SK-MEL-5 (cell line): ENCODE results near the gene PHYKPL. TPM values are rescaled to one million over a fixed set of nuclear protein-coding genes. Genes with fewer than 3 reads are reported as not detected.
"Not testable (repeated sequence)": the region's sequence is repeated elsewhere in the genome, so short reads cannot be mapped to it uniquely, and the experiment has no call there.

Source experiments
- DNase-seq: peaks from one replicate; pipeline ENCODE4 v3.0.0-alpha.2; 2016; ENCODE audit warnings: low read depth, low spot score
- in situ Hi-C: cut with HindIII; loops from 2 replicates; pipeline ENCODE4 v1.10.0; 2016; ENCODE audit warnings: low sequenced_read_pairs, high pct_unique_total_duplicates, low pct_unique_long_range_greater_than_20kb
- total RNA-seq: library from RNA; depleted of rRNA; stranded (reverse); fragments of >200 nt; shearing (Covaris generic); gene quantifications from 2 replicates; pipeline ENCODE4 v1.2.3, GENCODE V29; 2014

Gene PHYKPL
- total RNA-seq, 1 experiment from 2014 or later, result 7.7 TPM

- DNase-seq, result no peak
- in situ Hi-C loops, result no loop called here
These were observed 35.3 kb upstream of the PHYKPL start for GRCh38 chr5:178267876-178268275.

GRCh38 chr5:178267245-178267644 is 34.6 kb upstream of the PHYKPL start:
- DNase-seq, result no peak
- in situ Hi-C loops, result no loop called here

- in situ Hi-C loops, result no loop called here
These were observed 34.0 kb upstream of the PHYKPL start for GRCh38 chr5:178266581-178266980.

GRCh38 chr5:178265746-178266145 is 33.1 kb upstream of the PHYKPL start:
- in situ Hi-C loops, result no loop called here
- DNase-seq, result no peak

More at GRCh38 chr5:178266581-178266980, 34.0 kb upstream of the PHYKPL start:
- DNase-seq, result no peak

- no peak for DNase-seq
- in situ Hi-C loops, result no loop called here
These were observed 31.4 kb upstream of the PHYKPL start for GRCh38 chr5:178264044-178264443.

DNA sequence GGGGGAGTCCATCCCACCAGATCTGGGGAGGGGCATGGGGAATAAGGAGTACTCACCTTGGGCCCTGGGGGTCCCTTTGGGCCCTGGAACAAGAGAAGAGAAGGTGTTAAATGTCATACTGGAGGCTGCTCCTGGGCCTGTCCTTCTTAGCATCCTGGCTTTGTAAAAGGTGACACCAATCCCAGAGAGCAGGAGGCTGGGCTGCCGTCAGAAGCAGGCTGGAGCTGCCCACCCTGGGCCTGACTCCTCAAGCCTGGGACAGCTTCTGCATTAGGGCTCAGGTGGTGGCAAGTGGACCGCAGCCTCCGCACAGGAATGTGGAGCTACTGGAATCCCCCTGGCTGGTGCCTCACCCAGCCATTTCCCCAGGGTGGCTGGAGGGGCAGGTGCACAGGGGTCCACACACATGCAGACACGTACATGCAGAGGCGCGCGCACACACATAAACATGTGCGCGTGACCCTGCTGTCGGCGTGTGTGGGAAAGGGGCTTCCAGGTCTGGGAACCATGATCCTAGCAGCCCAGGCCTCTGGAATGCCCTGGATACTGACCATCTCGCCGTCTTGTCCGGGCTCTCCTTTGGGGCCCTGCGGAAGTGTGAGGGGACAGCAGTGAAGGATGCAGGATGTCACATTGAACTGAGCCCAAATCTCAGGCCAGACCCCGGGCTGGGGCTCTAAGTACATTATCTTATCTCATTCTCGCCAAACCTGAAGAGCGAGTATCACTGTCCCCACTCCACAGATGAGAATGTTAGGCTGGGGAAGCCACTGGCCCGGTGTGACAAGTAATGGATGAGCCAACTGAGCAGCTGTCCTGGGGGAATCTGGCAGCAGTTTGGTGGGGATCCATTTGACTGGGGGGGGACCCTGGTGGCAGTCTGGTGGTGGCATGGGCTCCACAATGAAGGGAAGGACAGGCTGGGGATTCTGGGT is 29.3 kb upstream of the PHYKPL start:
- DNase-seq, result no peak
- in situ Hi-C loops, result no loop called here

DNA sequence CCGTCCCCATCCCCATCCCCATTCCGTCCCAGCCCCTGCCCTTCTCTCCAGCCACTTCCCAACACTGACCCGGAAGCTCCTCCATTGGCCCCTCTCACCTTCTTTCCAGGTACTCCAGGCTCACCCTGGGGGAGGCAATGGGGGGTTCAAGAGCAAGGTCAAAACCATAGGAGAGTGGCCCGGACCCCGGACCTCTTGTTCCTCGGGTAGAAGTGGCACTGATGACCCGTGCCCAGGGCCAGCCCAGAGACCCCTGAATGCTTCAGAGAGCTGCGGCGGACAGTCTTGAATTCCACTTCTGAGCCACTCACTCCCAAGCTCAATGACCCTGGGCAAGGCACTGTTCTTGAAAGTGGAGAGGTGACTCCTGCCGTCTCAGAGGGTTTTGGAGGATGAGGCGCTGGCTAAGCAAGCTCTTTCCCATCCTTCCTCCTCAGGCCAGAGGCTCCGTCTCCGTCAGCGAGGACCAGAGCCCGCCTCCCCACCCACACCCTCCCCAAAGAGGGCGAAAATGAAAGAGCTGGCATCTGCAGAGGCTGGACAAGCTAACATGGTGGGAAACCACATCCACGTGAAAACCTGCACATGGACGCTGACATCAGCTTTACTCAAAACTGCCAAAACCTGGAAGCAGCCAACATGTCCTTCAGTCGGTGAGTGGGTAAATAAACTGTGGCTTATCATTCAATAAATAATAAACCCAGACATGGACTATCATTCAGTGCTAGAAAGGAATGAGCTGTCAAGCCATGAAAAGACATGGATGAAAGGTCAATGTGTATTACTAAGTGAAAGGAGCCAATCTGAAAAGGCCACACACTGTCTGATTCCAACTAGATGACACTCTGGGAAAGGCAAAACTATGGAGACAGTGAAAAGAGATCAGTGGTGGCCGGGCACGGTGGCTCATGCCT is 27.3 kb upstream of the PHYKPL start:
- in situ Hi-C loops, result no loop called here
- no peak for DNase-seq

GRCh38 chr5:178257650-178258049 is 25.0 kb upstream of the PHYKPL start:
- DNase-seq, result no peak
- in situ Hi-C loops, result no loop called here

DNA sequence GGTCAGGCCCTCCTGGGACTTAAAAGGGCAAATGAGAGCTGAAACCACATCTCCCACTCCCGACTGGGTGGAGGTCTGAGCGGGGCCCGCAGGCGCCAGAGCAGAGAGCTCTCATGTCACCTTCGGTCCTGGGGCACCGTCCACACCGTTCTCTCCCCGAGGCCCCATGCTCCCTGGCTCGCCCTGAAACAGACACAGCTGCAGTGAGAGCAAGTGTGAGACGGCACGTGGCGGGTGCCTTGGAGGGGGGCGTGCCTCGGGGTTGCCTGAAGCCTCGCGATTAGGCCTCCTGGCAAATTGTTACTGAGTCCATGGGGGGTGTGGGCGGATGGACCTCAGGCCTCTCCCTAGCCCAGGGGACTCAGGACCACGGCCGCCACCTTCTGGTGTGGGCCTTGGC is 24.1 kb upstream of the PHYKPL start:
- DNase-seq, result no peak
- in situ Hi-C loops, result no loop called here

GRCh38 chr5:178253632-178254031 is 21.0 kb upstream of the PHYKPL start:
- in situ Hi-C loops, DNase-seq: not testable (repeated sequence)

- in situ Hi-C loops, result no loop called here
- DNase-seq, result no peak
These were observed 19.7 kb upstream of the PHYKPL start for GRCh38 chr5:178252258-178252657.

DNA sequence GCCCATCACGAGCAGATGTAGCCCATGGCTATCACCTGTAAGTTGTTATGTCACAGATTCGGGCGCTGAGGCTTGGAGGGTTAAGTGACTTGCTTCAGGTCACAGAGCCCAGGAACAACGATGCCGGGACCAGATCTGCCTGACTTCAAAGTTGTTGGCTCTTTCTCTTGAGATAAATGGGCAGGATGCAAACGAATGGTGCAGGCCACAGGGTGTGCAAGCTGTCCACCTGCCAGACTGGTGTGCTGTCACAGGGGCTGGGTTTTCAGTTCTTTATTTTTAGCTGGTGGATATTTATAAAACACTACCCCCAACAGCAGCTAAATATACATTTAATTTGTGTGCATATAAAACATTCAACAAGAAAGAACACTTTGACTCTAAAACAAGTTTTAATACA is 17.7 kb upstream of the PHYKPL start:
- no peak for DNase-seq
- in situ Hi-C loops, result no loop called here

DNA sequence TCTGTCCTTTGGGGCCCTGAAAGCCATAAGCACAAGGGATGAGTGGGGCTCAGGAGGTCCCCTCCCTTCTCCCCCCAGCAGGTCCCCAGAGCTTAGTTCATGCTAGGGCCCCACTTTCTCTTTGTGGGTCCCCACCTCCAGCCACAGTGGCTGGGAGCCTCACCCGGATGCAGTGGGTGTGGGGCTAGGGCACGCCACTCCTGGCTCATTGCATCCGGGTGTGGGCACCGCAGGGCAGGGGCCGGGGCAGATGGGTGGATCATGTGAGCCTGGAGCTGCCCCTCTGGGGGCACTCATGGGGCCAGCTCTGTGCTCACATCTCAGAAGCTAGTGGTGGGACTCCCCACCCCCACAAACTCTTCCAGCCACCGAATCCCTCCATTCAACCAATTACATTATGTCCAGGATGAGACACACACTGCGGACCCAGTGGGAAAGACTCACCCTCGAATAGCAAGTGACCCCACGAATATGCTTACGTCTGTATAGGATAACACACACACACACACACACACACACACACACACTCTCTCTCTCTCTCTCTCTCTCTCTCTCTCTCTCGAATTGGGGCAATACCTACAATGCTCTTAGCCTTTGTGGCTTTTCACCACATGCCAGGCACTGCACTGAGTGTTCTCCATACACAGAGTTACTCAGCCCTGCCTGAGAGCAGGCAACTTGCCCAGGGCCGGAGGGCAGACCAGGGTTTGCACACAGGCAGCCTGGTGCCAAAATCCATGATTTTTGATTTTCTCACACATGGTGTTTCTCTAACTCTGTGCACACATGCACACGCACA is 16.8 kb upstream of the PHYKPL start:
- no peak for DNase-seq
- in situ Hi-C loops, result no loop called here

DNA sequence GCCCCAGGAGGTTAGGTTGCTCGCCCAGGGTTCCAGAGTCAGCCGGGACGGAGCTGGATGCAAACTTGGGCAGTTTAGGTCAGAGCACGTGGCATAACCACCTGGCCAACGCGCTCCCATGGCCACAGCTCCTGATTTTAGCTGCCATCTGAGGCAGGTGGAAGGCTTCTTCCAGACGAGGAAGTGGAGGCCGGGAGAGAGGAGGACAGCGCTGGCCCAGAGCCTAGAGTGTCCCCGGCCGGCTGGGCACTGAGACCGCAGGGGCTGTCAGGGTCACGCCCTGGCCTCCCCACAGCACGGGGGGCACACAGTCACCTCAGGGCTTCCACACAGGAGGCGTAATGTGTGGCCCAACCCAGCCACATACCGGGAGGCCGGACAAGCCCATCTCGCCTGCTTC is 16.1 kb upstream of the PHYKPL start:
- in situ Hi-C loops, result no loop called here
- DNase-seq, result no peak

DNA sequence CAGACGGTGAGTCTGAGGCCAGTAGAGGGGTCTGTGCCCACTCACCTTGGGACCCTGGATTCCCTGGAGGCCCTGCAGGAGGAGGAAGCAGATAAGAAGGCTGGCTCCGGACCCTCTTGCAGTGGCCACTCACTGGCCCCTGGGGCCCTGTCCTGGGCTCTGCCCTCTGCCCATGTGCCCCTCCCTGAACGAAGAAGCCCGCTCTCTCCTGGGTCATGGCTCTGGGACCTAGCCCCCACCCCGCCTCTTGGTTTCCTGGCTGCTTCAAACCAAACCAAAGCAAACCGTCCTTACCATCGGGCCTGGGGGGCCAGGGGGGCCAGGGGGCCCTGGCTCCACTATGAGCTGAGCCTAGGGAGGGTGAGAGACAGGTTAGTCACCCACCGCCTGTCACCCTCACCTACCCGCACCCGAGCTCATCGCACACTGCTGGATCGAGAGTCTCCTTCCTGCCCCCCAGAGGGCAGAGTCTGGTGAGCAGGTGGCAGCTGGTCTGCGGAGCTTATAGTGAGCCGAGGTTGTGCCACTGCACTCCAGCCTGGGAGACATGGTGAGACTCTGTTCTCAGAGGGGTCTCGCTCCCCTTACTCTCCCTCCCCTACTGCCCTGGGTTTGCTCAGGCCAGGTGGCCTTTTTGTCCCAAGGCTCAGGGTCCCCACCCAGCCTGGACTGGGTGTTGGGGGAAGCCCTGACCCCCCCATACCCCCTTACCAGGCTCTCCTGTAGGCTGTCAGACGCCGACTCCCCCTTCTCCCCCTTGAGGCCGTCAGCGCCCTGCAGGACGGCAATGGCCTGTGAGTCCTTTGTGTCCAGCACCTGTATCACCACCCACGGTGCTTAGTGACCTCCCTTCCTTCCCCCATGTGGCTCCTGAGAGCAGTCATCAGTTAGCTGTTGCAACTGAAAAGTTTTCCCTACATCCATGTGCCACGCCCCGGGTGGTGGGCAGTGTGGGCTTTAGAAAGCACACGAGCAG is 15.2 kb upstream of the PHYKPL start:
- in situ Hi-C loops, result no loop called here
- no peak for DNase-seq

- DNase-seq, result no peak
- in situ Hi-C loops, result no loop called here
These were observed 14.2 kb upstream of the PHYKPL start for GRCh38 chr5:178246624-178247279.
